OCI-LY7 (cell line): ENCODE measurements around the gene CSRP3.

ENCODE experiments used
- CTCF ChIP-seq: fragments of 200-600 bp; sonication (generic); conservative IDR thresholded peaks from 2 replicates; pipeline ENCODE4 v1.5.1; 2014; ENCODE audit warnings: mild to moderate bottlenecking, antibody characterized with exemption, low read length, moderate library complexity, mixed read lengths
- EZH2phosphoT487 ChIP-seq: fragments of 200-600 bp; sonication (generic); IDR thresholded peaks from 2 replicates; pipeline ENCODE4 v1.6.1; 2018; ENCODE audit warnings: low read depth, borderline replicate concordance, mild to moderate bottlenecking, mixed run types, antibody characterized with exemption, low read length, moderate library complexity, mixed read lengths

GRCh38 chr11:19204836-19205235 lies 3.1 kb upstream of the CSRP3 start:
- TF ChIP-seq CTCF (no peak), EZH2phosphoT487 (no peak)
